GM06990 (cell line): ENCODE results near the gene MEX3D.

Experiments used
- DNase-seq: peaks from one replicate; pipeline ENCODE4 v3.0.0-alpha.2; 2011; ENCODE audit not compliant: insufficient read length; ENCODE audit errors: extremely low read depth
- H3K27me3 ChIP-seq: replicated peaks from 2 replicates; pipeline ENCODE4 v1.6.0; 2011; ENCODE audit warnings: low read length; ENCODE audit not compliant: control insufficient read depth, insufficient read depth
- H3K36me3 ChIP-seq: 2 replicates; pipeline ENCODE4 v1.5.1; 2011; ENCODE audit warnings: low read length; ENCODE audit not compliant: control insufficient read depth, insufficient read depth
- H3K4me3 ChIP-seq: replicated peaks from 2 replicates; pipeline ENCODE4 v1.5.1; 2011; ENCODE audit warnings: low read depth, mild to moderate bottlenecking, control low read depth, low read length
- CTCF ChIP-seq: IDR thresholded peaks from 2 replicates; pipeline ENCODE4 v1.5.1; 2011; ENCODE audit warnings: low read length, control low read depth, mild to moderate bottlenecking, inconsistent platforms; ENCODE audit not compliant: insufficient read depth, poor library complexity, severe bottlenecking

MEX3D gene

GRCh38 chr19:1524287-1524971 lies 43.7 kb downstream of the MEX3D start:
- Histone ChIP-seq H3K4me3 (no peak overlapping the region), H3K27me3 (no peaks in the 10 kb centered on the region; the same call in 1 of the 2 replicates), H3K36me3 (no peaks in the 10 kb centered on the region)
- DNase-seq = no peak
- no peak for TF ChIP-seq CTCF

GRCh38 chr19:1523412-1524286 lies 44.5 kb downstream of the MEX3D start, which contains the start of gene PLK5:
Gene PLK5, plus strand, starts transcription at chr19:1524077. Its CDS starts 2,920 bp downstream, at chr19:1526997.
- no peak for TF ChIP-seq CTCF
- H3K36me3 ChIP-seq = no peaks in the 10 kb centered on the region
- no peaks in the 10 kb centered on the region; the same call in 1 of the 2 replicates for H3K27me3 ChIP-seq
- no peak for DNase-seq
- no peak within 1 kb of the TSS for H3K4me3 ChIP-seq

- H3K4me3 ChIP-seq = no peak overlapping the region
- H3K27me3 ChIP-seq = no peaks in the 10 kb centered on the region
- H3K36me3 ChIP-seq = no peaks in the 10 kb centered on the region
- no peak for DNase-seq
- no peak for TF ChIP-seq CTCF
Observed at GRCh38 chr19:1522838-1523237, 45.3 kb downstream of the MEX3D start.

- DNase-seq = no peak
- Histone ChIP-seq H3K27me3 (no peaks in the 10 kb centered on the region), H3K36me3 (no peaks in the 10 kb centered on the region), H3K4me3 (no peak overlapping the region)
- TF ChIP-seq CTCF = no peak
Observed at GRCh38 chr19:1522061-1522460, 46.1 kb downstream of the MEX3D start.

- Histone ChIP-seq H3K36me3 (no peaks in the 10 kb centered on the region), H3K27me3 (no peaks in the 10 kb centered on the region), H3K4me3 (no peak overlapping the region)
- no peak for TF ChIP-seq CTCF
- DNase-seq = no peak
Observed at GRCh38 chr19:1521636-1522035, 46.5 kb downstream of the MEX3D start.
